Kidney (tissue), 14 donors: ENCODE results near the gene THBS3. TPM values are rescaled to one million over a fixed set of nuclear protein-coding genes. Genes with fewer than 3 reads are reported as not detected.
"Not testable (repeated sequence)": the region's sequence is repeated elsewhere in the genome, so short reads cannot be mapped to it uniquely, and the experiment has no call there.

Experiments used
- DNase-seq, 5 donors: peaks; one replicate each; pipeline ENCODE4 v3.0.0-alpha.2; 2013 to 2020
- FAIRE-seq: peaks from 2 replicates; lab custom pipeline; 2012; peaks lifted over from hg19 to GRCh38; lab: Jason Lieb, UNC
- H3K27ac ChIP-seq, 2 donors: one replicate each; pipeline ENCODE4 v1.7.0; 2013; ENCODE audit warnings: low read depth in 2 of 2, low read length in 2 of 2, inconsistent platforms in 1 of 2
- H3K27me3 ChIP-seq: one replicate; pipeline ENCODE4 v1.7.1; 2013; ENCODE audit warnings: low read length, inconsistent platforms; ENCODE audit not compliant: control insufficient read depth, insufficient read depth
- H3K36me3 ChIP-seq, 3 donors: one replicate each; pipeline versions ENCODE4 v1.7.0 to v1.7.1; 2013; ENCODE audit warnings: low read length in 3 of 3, control low read depth in 1 of 3, inconsistent platforms in 1 of 3; ENCODE audit not compliant: insufficient read depth in 3 of 3, control insufficient read depth in 2 of 3
- H3K4me1 ChIP-seq, 3 donors: one replicate each; pipeline versions ENCODE4 v1.7.0 to v1.7.1; 2013; ENCODE audit warnings: low read length in 3 of 3, inconsistent platforms in 1 of 3, low read depth in 1 of 3; ENCODE audit not compliant: control insufficient read depth in 2 of 3, insufficient read depth in 2 of 3
- H3K4me3 ChIP-seq, 3 donors: one replicate each; pipeline versions ENCODE4 v1.7.0 to v1.8.1; 2013; ENCODE audit warnings: low read length in 3 of 3, control low read depth in 1 of 3, inconsistent platforms in 1 of 3
- H3K9ac ChIP-seq, 3 donors: one replicate each; pipeline versions ENCODE4 v1.7.0 to v1.7.1; 2013; ENCODE audit warnings: low read length in 3 of 3, control low read depth in 1 of 3, inconsistent platforms in 1 of 3
- H3K9me3 ChIP-seq, 3 donors: one replicate each; pipeline versions ENCODE4 v1.7.0 to v1.7.1; 2013; ENCODE audit warnings: low read length in 3 of 3, control low read depth in 1 of 3, inconsistent platforms in 1 of 3; ENCODE audit not compliant: control insufficient read depth in 2 of 3, insufficient read depth in 1 of 3
- intact Hi-C: fragments of 100-400 bp; cut with DNase I; formaldehyde crosslinking; loops from one replicate; pipeline ENCODE4 v1.11.1; 2022
- polyA plus RNA-seq: library from polyadenylated mRNA; stranded (reverse); fragments of 350-450 nt; fragmentation: Illumina TruSeq; extraction: RNeasy Lipid Tissue Mini Kit (QIAGEN cat#74804); gene quantifications from one replicate; pipeline ENCODE4 v1.2.3, GENCODE V29; 2014; ENCODE audit warnings: low read depth, low replicate concordance; ENCODE audit not compliant: insufficient read depth
- total RNA-seq: library from RNA; stranded (reverse); fragmentation: NEBNext Ultra II Directional; extraction: Animal tissue kit (Norgen Biotek cat#: 25700); gene quantifications from one replicate; pipeline ENCODE4 v1.2.1, GENCODE V29; 2021
- TF ChIP-seq, protein P1 (sequence below): IDR thresholded peaks from 3 replicates; pipeline ENCODE4 v1.5.1; 2012; ENCODE audit warnings: mild to moderate bottlenecking, moderate library complexity, borderline replicate concordance; ENCODE audit not compliant: insufficient read depth; ENCODE audit errors: extremely low read depth
- donor health status: control.
- donor health status: control.
- donor health status: control.
- donor health status: control.
- donor health status: control.
- donor health status: DM: yes; HTN: yes; CAD: no.
- donor health status: Normal renal cell carcinoma (clear cell type).

Gene THBS3
- total and polyA plus RNA-seq, 2 donors from 2014 or later = 21.4 to 33.0 TPM

GRCh38 chr1:155226910-155227260, 19.2 kb upstream of the THBS3 start:
- FAIRE-seq = no peak

GRCh38 chr1:155226188-155226909, 18.7 kb upstream of the THBS3 start:
- H3K9ac ChIP-seq = peak overlapping the region; percentile 44 to 77 (median 77)
- no peaks in the 10 kb centered on the region for H3K27me3 ChIP-seq
- intact Hi-C loops = loop anchor here (10.0 kb wide), 1 partner anchor 52 kb away; the partner anchor contains the start of genes KRTCAP2 and TRIM46
- FAIRE-seq (no peak), DNase-seq (peak; percentile 85 to 93 (median 90))
- H3K27ac ChIP-seq = peak overlapping the region; percentile 82 to 89
- no peaks in the 10 kb centered on the region for H3K9me3 ChIP-seq
- no peaks in the 10 kb centered on the region for H3K36me3 ChIP-seq
- TF ChIP-seq, protein P1, sequence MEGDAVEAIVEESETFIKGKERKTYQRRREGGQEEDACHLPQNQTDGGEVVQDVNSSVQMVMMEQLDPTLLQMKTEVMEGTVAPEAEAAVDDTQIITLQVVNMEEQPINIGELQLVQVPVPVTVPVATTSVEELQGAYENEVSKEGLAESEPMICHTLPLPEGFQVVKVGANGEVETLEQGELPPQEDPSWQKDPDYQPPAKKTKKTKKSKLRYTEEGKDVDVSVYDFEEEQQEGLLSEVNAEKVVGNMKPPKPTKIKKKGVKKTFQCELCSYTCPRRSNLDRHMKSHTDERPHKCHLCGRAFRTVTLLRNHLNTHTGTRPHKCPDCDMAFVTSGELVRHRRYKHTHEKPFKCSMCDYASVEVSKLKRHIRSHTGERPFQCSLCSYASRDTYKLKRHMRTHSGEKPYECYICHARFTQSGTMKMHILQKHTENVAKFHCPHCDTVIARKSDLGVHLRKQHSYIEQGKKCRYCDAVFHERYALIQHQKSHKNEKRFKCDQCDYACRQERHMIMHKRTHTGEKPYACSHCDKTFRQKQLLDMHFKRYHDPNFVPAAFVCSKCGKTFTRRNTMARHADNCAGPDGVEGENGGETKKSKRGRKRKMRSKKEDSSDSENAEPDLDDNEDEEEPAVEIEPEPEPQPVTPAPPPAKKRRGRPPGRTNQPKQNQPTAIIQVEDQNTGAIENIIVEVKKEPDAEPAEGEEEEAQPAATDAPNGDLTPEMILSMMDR = peak; percentile 61
- H3K4me1 ChIP-seq = peaks cover 0 to 12% (median 3%) of the 10 kb centered on the region in 3 donors
- H3K4me3 ChIP-seq = peak overlapping the region; percentile 69 to 88 (median 80)

More at GRCh38 chr1:155226910-155227260, 19.2 kb upstream of the THBS3 start:
- TF ChIP-seq, protein P1 = no peak
- peak overlapping the region; percentile 69 to 88 (median 80) for H3K4me3 ChIP-seq
- H3K9ac ChIP-seq = peak overlapping the region; percentile 44 to 77 (median 77)
- intact Hi-C loops = loop anchor here (10.0 kb wide), 1 partner anchor 52 kb away; the partner anchor contains the start of genes KRTCAP2 and TRIM46
- no peaks in the 10 kb centered on the region for H3K27me3 ChIP-seq
- H3K36me3 ChIP-seq = no peaks in the 10 kb centered on the region
- peak overlapping the region; percentile 82 to 89 for H3K27ac ChIP-seq
- DNase-seq = peak; percentile 70 to 88 (median 81)
- H3K9me3 ChIP-seq = no peaks in the 10 kb centered on the region
- peaks cover 0 to 12% (median 3%) of the 10 kb centered on the region in 3 donors for H3K4me1 ChIP-seq

DNA sequence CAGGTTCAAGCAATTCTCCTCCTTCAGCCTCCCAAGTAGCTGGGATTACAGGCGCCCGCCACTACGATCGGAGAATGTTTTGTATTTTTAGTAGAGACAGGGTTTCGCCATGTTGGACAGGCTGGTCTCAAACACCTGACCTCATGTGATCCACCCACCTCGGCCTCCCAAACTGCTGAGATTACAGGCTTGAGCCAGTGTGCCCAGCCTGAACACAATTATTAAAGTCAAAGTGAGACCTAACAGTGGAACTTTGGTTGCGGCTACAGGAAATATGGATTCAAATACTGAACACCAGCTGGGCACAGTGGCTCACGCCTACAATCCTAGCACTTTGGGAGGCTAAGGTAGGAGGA, 17.7 kb upstream of the THBS3 start:
- peaks cover 0 to 12% (median 3%) of the 10 kb centered on the region in 3 donors for H3K4me1 ChIP-seq
- DNase-seq, H3K4me3 ChIP-seq, H3K9ac ChIP-seq, H3K27me3 ChIP-seq, FAIRE-seq, H3K9me3 ChIP-seq, H3K36me3 ChIP-seq: not testable (repeated sequence)
- peak overlapping the region in 1 of 2 donors; percentile 53 for H3K27ac ChIP-seq
- intact Hi-C loops = loop anchor here (10.0 kb wide), 1 partner anchor 51 kb away; the partner anchor contains the start of genes KRTCAP2 and TRIM46

GRCh38 chr1:155223047-155223446, 15.3 kb upstream of the THBS3 start:
- no peaks in the 10 kb centered on the region for H3K9me3 ChIP-seq
- H3K27ac ChIP-seq = no peak overlapping the region
- H3K9ac ChIP-seq = no peak overlapping the region
- FAIRE-seq = no peak
- peaks cover 3 to 12% (median 7%) of the 10 kb centered on the region in 3 donors for H3K4me1 ChIP-seq
- no peak for DNase-seq
- TF ChIP-seq, protein P1 = no peak
- intact Hi-C loops = loop anchor here (10.0 kb wide), 1 partner anchor 48 kb away; the partner anchor contains the start of genes KRTCAP2 and TRIM46
- H3K36me3 ChIP-seq = no peaks in the 10 kb centered on the region
- no peak overlapping the region for H3K4me3 ChIP-seq
- H3K27me3 ChIP-seq = no peaks in the 10 kb centered on the region

DNA sequence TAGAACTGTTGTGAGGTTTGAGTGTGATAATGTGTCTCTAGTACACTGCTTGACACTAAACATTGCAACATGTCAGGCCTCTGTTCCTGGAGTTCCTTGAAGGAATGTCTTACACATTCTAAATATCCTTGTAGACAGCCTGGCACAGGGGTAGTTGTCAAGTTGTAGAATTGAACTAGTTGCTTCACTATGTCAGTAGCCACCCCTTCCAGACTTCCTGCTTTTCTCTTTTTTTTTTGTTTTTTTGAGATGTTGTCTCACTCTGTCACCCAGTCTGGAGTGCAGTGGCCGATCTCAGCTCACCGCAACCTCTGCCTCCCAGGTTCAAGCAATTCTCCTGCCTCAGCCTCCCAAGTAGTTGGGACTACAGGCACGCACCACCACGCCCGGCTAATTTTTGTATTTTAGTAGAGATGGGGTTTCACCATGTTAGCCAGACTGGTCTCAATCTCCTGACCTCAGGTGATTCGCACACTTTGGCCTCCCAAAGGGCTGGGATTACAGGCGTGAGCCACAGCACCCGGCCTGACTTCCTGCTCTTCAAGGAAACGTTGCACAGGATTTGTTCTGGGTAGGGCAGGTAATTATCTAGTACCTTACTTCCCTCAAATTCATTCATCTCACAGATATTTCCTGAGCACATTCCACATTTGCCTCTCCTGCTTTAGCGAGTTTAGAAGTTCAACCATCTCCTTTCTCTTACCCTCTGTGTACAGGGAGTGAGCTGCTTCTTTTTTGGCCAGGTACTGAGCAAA, 12.7 kb upstream of the THBS3 start:
- FAIRE-seq = not testable (repeated sequence)
- intact Hi-C loops = loop anchor here (10.0 kb wide), 1 partner anchor 46 kb away; the partner anchor contains the start of genes KRTCAP2 and TRIM46

More for the DNA sequence above, 12.7 kb upstream of the THBS3 start:
- not testable (repeated sequence) for H3K9ac ChIP-seq, H3K27me3 ChIP-seq, H3K27ac ChIP-seq, DNase-seq, H3K4me3 ChIP-seq, H3K36me3 ChIP-seq, H3K9me3 ChIP-seq, H3K4me1 ChIP-seq
